ENCODE measurements around the gene USP48.

Gene USP48

DNA sequence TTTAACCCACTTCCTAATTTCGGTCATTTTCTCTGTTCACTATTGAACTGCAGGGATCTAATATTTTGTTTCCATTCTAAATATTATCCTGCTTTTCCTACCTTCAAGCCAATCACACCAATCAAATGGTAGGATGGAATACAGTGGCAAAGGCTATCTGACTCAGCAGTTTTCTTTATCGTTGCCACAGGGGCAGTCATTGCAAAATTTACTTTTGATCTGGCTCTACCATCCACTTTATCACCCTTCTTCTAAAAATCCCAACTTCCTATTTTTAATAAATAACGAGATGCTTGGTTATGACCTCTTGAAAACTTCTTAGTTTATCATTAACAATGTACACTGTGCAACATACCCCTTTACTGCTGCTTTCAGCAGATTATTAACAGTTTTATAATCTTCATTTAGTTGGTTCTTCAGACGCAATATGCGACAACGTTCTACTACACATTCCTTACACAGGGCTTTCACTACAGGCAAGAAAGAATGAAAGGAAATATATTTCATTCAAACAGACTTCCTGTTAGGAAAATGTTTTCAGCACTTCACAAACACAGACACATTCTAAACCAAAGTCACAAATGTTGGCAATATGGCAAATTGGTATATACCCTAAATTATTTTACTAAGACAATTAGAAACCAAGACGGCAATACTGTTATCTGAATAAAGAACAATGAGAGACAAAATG is 61.5 kb downstream of the USP48 start:
- Histone ChIP-seq H3K27me3 (ENCODE audit: insufficient read depth, low read length, poor library complexity, severe bottlenecking) (no peaks in the 10 kb centered on the region), H4K20me1 (ENCODE audit: insufficient read depth, low read length, poor library complexity, severe bottlenecking) (no peaks in the 10 kb centered on the region), H3K9ac (ENCODE audit: low read depth, low read length, poor library complexity, severe bottlenecking) (no peak overlapping the region), H3K79me2 (ENCODE audit: insufficient read depth, low read length) (no peaks in the 10 kb centered on the region), H3K9me3 (ENCODE audit: insufficient read depth, low read depth, low read length) (no peaks in the 10 kb centered on the region), H3K4me3 (ENCODE audit: low read length, poor library complexity, severe bottlenecking) (no peak overlapping the region), H3K4me2 (ENCODE audit: low read depth, low read length, poor library complexity, severe bottlenecking) (no peak overlapping the region), H2AFZ (ENCODE audit: low read length) (no peak overlapping the region), H3K36me3 (ENCODE audit: insufficient read depth, low read length) (peaks cover 73% of the 10 kb centered on the region), H3K4me1 (ENCODE audit: insufficient read depth, low read length, poor library complexity, severe bottlenecking) (no peaks in the 10 kb centered on the region), H3K9me2 (replicated peaks; ENCODE audit: low read depth, low read length) (no peaks in the 10 kb centered on the region), H3F3A (ENCODE audit: low read depth) (no peaks in the 10 kb centered on the region)
- TF ChIP-seq, protein P1, sequence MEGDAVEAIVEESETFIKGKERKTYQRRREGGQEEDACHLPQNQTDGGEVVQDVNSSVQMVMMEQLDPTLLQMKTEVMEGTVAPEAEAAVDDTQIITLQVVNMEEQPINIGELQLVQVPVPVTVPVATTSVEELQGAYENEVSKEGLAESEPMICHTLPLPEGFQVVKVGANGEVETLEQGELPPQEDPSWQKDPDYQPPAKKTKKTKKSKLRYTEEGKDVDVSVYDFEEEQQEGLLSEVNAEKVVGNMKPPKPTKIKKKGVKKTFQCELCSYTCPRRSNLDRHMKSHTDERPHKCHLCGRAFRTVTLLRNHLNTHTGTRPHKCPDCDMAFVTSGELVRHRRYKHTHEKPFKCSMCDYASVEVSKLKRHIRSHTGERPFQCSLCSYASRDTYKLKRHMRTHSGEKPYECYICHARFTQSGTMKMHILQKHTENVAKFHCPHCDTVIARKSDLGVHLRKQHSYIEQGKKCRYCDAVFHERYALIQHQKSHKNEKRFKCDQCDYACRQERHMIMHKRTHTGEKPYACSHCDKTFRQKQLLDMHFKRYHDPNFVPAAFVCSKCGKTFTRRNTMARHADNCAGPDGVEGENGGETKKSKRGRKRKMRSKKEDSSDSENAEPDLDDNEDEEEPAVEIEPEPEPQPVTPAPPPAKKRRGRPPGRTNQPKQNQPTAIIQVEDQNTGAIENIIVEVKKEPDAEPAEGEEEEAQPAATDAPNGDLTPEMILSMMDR (conservative IDR thresholded peaks at IDR 0.05; ENCODE audit: low read length) = no peak
- TF ChIP-seq EZH2phosphoT487 (IDR thresholded peaks at IDR 0.05; ENCODE audit: borderline replicate concordance) = no peak

GRCh38 chr1:21716169-21716568 is 66.8 kb downstream of the USP48 start:
- no peaks in the 10 kb centered on the region for H3K27me3 ChIP-seq (ENCODE audit: insufficient read depth, low read length, poor library complexity, severe bottlenecking)
- no peaks in the 10 kb centered on the region for H3K9me2 ChIP-seq (replicated peaks; ENCODE audit: low read depth, low read length)
- no peaks in the 10 kb centered on the region for H3K79me2 ChIP-seq (ENCODE audit: insufficient read depth, low read length)
- no peaks in the 10 kb centered on the region for H3F3A ChIP-seq (ENCODE audit: low read depth)
- H4K20me1 ChIP-seq (ENCODE audit: insufficient read depth, low read length, poor library complexity, severe bottlenecking) = no peaks in the 10 kb centered on the region
- no peak overlapping the region for H2AFZ ChIP-seq (ENCODE audit: low read length)
- TF ChIP-seq, protein P1 (conservative IDR thresholded peaks at IDR 0.05; ENCODE audit: low read length) = no peak
- TF ChIP-seq EZH2phosphoT487 (IDR thresholded peaks at IDR 0.05; ENCODE audit: borderline replicate concordance) = no peak
- peaks cover 79% of the 10 kb centered on the region for H3K36me3 ChIP-seq (ENCODE audit: insufficient read depth, low read length)
- H3K9ac ChIP-seq (ENCODE audit: low read depth, low read length, poor library complexity, severe bottlenecking) = no peak overlapping the region
- H3K4me2 ChIP-seq (ENCODE audit: low read depth, low read length, poor library complexity, severe bottlenecking) = no peak overlapping the region
- H3K4me3 ChIP-seq (ENCODE audit: low read length, poor library complexity, severe bottlenecking) = no peak overlapping the region
- H3K4me1 ChIP-seq (ENCODE audit: insufficient read depth, low read length, poor library complexity, severe bottlenecking) = no peaks in the 10 kb centered on the region
- H3K9me3 ChIP-seq (ENCODE audit: insufficient read depth, low read depth, low read length) = no peaks in the 10 kb centered on the region

GRCh38 chr1:21707891-21708290 is 75.1 kb downstream of the USP48 start:
- Histone ChIP-seq H3K9ac (ENCODE audit: low read depth, low read length, poor library complexity, severe bottlenecking) (no peak overlapping the region), H2AFZ (ENCODE audit: low read length) (no peak overlapping the region), H3F3A (ENCODE audit: low read depth) (no peaks in the 10 kb centered on the region), H3K4me2 (ENCODE audit: low read depth, low read length, poor library complexity, severe bottlenecking) (no peak overlapping the region), H4K20me1 (ENCODE audit: insufficient read depth, low read length, poor library complexity, severe bottlenecking) (no peaks in the 10 kb centered on the region), H3K36me3 (ENCODE audit: insufficient read depth, low read length) (peaks cover 40% of the 10 kb centered on the region; the same call in 1 of the 2 replicates), H3K4me3 (ENCODE audit: low read length, poor library complexity, severe bottlenecking) (no peak overlapping the region), H3K27me3 (ENCODE audit: insufficient read depth, low read length, poor library complexity, severe bottlenecking) (no peaks in the 10 kb centered on the region), H3K79me2 (ENCODE audit: insufficient read depth, low read length) (no peaks in the 10 kb centered on the region), H3K9me2 (replicated peaks; ENCODE audit: low read depth, low read length) (no peaks in the 10 kb centered on the region), H3K9me3 (ENCODE audit: insufficient read depth, low read depth, low read length) (no peaks in the 10 kb centered on the region), H3K4me1 (ENCODE audit: insufficient read depth, low read length, poor library complexity, severe bottlenecking) (no peaks in the 10 kb centered on the region)
- no peak for TF ChIP-seq EZH2phosphoT487 (IDR thresholded peaks at IDR 0.05; ENCODE audit: borderline replicate concordance)
- TF ChIP-seq, protein P1 (conservative IDR thresholded peaks at IDR 0.05; ENCODE audit: low read length) = no peak
